ENCODE measurements around the gene NKX1-1. TPM values are rescaled to one million over a fixed set of nuclear protein-coding genes. Genes with fewer than 3 reads are reported as not detected.

The NKX1-1 gene
- total and polyA plus RNA-seq, 4 donors = not detected

DNA sequence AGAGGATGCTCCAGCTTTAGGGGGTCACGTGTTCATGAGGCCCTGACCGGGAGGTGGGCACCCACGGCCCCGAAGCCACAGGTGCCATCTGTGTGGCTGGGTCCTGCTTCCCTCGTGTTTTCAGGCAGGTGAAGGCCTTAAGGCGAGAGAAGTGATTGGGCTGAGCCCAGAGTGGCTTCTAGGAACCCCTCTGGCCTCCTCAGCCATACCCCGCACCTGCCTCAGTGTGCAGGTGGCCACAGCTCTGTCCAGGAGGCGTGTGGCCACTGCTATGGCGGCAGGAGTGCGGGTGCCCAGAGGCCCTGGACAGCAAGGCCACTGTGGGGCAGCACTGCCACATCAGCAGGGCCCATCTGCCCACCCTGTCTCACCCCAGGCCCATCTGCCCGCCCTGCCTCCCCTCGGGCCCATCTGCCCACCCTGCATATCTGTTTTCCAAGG is 25.0 kb downstream of the NKX1-1 start:
- no peaks in the 10 kb centered on the region for H3K4me1 ChIP-seq (ENCODE audit: control insufficient read depth in 5 of 5, insufficient read depth in 5 of 5, low read length in 5 of 5)
- TF ChIP-seq, protein P1, sequence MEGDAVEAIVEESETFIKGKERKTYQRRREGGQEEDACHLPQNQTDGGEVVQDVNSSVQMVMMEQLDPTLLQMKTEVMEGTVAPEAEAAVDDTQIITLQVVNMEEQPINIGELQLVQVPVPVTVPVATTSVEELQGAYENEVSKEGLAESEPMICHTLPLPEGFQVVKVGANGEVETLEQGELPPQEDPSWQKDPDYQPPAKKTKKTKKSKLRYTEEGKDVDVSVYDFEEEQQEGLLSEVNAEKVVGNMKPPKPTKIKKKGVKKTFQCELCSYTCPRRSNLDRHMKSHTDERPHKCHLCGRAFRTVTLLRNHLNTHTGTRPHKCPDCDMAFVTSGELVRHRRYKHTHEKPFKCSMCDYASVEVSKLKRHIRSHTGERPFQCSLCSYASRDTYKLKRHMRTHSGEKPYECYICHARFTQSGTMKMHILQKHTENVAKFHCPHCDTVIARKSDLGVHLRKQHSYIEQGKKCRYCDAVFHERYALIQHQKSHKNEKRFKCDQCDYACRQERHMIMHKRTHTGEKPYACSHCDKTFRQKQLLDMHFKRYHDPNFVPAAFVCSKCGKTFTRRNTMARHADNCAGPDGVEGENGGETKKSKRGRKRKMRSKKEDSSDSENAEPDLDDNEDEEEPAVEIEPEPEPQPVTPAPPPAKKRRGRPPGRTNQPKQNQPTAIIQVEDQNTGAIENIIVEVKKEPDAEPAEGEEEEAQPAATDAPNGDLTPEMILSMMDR (IDR thresholded peaks at IDR 0.05; ENCODE audit: control extremely low read depth, extremely low read depth) = no peak
- whole genome bisulfite sequencing, 2 donors = 95 to 97% methylated on average over 12 of the region's 12 CpGs
- ATAC-seq (ENCODE audit: insufficient read depth, low FRiP score) (no peak), DNase-seq (no peak)
- H3K9me3 ChIP-seq (ENCODE audit: control insufficient read depth in 4 of 4, insufficient read depth in 3 of 4, low read length in 3 of 4) = peaks cover 0 to 2% (median 0%) of the 10 kb centered on the region in 4 donors
- H3K27ac ChIP-seq (ENCODE audit: low read depth in 1 of 2, low read length in 1 of 2) = no peak overlapping the region
- H3K4me3 ChIP-seq = no peak overlapping the region
- H3K36me3 ChIP-seq (ENCODE audit: control insufficient read depth in 4 of 4, insufficient read depth in 4 of 4, low read length in 4 of 4) = peaks cover 0 to 74% (median 0%) of the 10 kb centered on the region in 4 donors
- no peak overlapping the region for H3K9ac ChIP-seq (ENCODE audit: insufficient read depth in 1 of 2, low read length in 2 of 2)
- H3K27me3 ChIP-seq (ENCODE audit: control insufficient read depth in 3 of 3, insufficient read depth in 3 of 3, low read length in 2 of 3) = no peaks in the 10 kb centered on the region

DNA sequence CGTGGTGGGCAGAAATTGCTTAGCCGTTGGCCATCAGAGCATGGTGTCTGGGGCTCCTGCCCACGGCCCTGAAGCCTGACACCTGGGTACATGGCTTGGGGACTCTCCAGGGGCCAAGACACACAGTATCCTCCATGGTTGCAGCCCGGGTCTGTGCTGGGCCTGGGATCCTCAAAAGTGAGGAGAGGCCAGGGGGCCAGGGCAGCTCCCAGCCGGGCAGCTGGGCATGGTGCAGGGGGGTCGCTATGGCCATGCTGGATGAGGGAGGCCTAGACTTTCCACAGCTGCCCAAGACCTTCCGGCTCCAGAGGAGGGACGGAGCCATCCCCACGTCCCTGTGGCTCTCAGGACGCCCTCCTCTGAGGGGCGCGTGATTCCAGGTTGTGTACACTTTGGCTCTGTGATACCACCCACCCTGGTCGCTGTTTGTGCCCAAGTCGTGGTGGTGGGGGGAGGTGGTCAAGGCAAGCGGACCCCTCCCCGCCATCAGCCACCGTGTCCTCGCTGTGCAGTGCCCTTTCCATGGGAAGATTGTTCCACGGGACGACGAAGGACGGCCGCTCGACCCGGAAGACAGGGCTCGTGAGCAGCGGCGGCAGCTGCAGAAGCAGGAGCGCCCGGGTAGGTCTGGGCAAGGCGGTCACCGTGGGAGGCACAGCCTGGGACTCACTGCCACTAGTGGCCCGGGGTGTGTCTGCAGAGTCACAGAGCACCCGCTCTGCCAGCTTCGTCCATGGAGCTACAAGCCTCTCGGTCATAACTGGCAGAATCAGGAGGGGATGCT is 25.7 kb downstream of the NKX1-1 start:
- H3K27me3 ChIP-seq (ENCODE audit: control insufficient read depth in 3 of 3, insufficient read depth in 3 of 3, low read length in 2 of 3) = no peaks in the 10 kb centered on the region
- peaks cover 0 to 74% (median 0%) of the 10 kb centered on the region in 4 donors for H3K36me3 ChIP-seq (ENCODE audit: control insufficient read depth in 4 of 4, insufficient read depth in 4 of 4, low read length in 4 of 4)
- no peaks in the 10 kb centered on the region for H3K9me3 ChIP-seq (ENCODE audit: control insufficient read depth in 4 of 4, insufficient read depth in 3 of 4, low read length in 3 of 4)
- no peak for ATAC-seq (ENCODE audit: insufficient read depth, low FRiP score)
- no peak for DNase-seq
- no peaks in the 10 kb centered on the region for H3K4me1 ChIP-seq (ENCODE audit: control insufficient read depth in 5 of 5, insufficient read depth in 5 of 5, low read length in 5 of 5)
- 93 to 95% methylated on average over 33 to 36 of the region's 36 CpGs for WGBS, 2 donors
- TF ChIP-seq, protein P1 (IDR thresholded peaks at IDR 0.05; ENCODE audit: control extremely low read depth, extremely low read depth) = no peak
- no peak overlapping the region for H3K9ac ChIP-seq (ENCODE audit: insufficient read depth in 1 of 2, low read length in 2 of 2)
- no peak overlapping the region for H3K27ac ChIP-seq (ENCODE audit: low read depth in 1 of 2, low read length in 1 of 2)
- H3K4me3 ChIP-seq = no peak overlapping the region

DNA sequence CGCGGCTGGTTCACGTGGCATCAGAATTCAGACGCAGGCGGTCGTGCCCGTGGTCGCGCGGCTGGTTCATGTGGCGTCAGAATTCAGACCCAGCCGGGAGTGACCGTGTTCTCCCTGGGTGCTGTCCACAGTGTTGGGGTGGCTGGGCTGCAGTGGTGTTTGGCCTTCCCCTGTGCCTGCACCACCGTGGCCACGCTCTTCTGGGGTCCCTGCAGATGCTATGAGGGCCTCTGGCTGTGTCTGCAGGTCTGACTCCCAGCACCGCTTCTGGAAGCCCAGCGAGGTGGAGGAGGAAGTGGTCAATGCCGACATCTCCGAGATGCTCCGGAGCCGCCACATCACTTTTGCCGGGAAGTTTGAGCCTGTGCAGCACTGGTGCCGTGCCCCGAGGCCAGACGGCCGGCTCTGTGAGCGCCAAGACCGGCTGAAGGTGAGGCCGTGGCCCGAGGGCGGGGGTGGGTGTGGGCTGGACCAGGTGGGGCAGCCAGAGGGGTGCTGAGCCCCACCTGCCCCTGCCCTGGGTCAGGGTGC is 26.4 kb downstream of the NKX1-1 start:
- peaks cover 0 to 75% (median 0%) of the 10 kb centered on the region in 4 donors for H3K36me3 ChIP-seq (ENCODE audit: control insufficient read depth in 4 of 4, insufficient read depth in 4 of 4, low read length in 4 of 4)
- WGBS, 2 donors = 88 to 95% methylated on average over 23 to 31 of the region's 31 CpGs
- H3K4me3 ChIP-seq = no peak overlapping the region
- H3K27ac ChIP-seq (ENCODE audit: low read depth in 1 of 2, low read length in 1 of 2) = no peak overlapping the region
- no peak overlapping the region for H3K9ac ChIP-seq (ENCODE audit: insufficient read depth in 1 of 2, low read length in 2 of 2)
- H3K27me3 ChIP-seq (ENCODE audit: control insufficient read depth in 3 of 3, insufficient read depth in 3 of 3, low read length in 2 of 3) = no peaks in the 10 kb centered on the region
- H3K4me1 ChIP-seq (ENCODE audit: control insufficient read depth in 5 of 5, insufficient read depth in 5 of 5, low read length in 5 of 5) = no peaks in the 10 kb centered on the region
- no peak for ATAC-seq (ENCODE audit: insufficient read depth, low FRiP score)
- TF ChIP-seq, protein P1 (IDR thresholded peaks at IDR 0.05; ENCODE audit: control extremely low read depth, extremely low read depth) = no peak
- DNase-seq = no peak
- no peaks in the 10 kb centered on the region for H3K9me3 ChIP-seq (ENCODE audit: control insufficient read depth in 4 of 4, insufficient read depth in 3 of 4, low read length in 3 of 4)
